Mesothelial cell of epicardium (in vitro differentiated cells): ENCODE data around the gene KPNB1. TPM values are rescaled to one million over a fixed set of nuclear protein-coding genes. Genes with fewer than 3 reads are reported as not detected.

Source experiments
- DNase-seq, 2 experiments: peaks; one replicate each; pipeline ENCODE4 v3.0.0; 2021; ENCODE audit warnings: low spot score in 2 of 2; ENCODE audit not compliant: unreplicated experiment in 2 of 2
- H3K27ac Mint-ChIP-seq: 2 replicates; pipeline ENCODE4 v1.8.0; 2021; ENCODE audit warnings: mixed read lengths
- H3K27me3 Mint-ChIP-seq: 2 replicates; pipeline ENCODE4 v1.8.0; 2021; ENCODE audit warnings: low read depth, mixed read lengths
- H3K36me3 Mint-ChIP-seq: 2 replicates; pipeline ENCODE4 v1.8.0; 2021; ENCODE audit warnings: mixed read lengths
- H3K4me1 Mint-ChIP-seq: 2 replicates; pipeline ENCODE4 v1.8.0; 2021; ENCODE audit warnings: mixed read lengths
- H3K4me3 Mint-ChIP-seq: 2 replicates; pipeline ENCODE4 v1.8.0; 2021; ENCODE audit warnings: mild to moderate bottlenecking, moderate library complexity, mixed read lengths
- H3K9me3 Mint-ChIP-seq: 2 replicates; pipeline ENCODE4 v1.8.0; 2021; ENCODE audit warnings: mixed read lengths
- CTCF ChIP-seq: fragments of 200-600 bp; sonication (generic); IDR thresholded peaks from one replicate; pipeline ENCODE4 v1.5.0; 2021; ENCODE audit warnings: antibody characterized with exemption; ENCODE audit not compliant: unreplicated experiment
- total RNA-seq: library from RNA; stranded (reverse); gene quantifications from 3 replicates; pipeline ENCODE4 v1.2.1, GENCODE V29; 2021

Gene KPNB1
- total RNA-seq, 1 donor from 2014 or later = 302 TPM

- H3K36me3 Mint-ChIP-seq = no peaks in the 10 kb centered on the region
- no peaks in the 10 kb centered on the region for H3K9me3 Mint-ChIP-seq
- no peak overlapping the region for H3K27ac Mint-ChIP-seq
- H3K4me3 Mint-ChIP-seq = no peak overlapping the region
- H3K4me1 Mint-ChIP-seq = peaks cover 4% of the 10 kb centered on the region
- TF ChIP-seq CTCF = no peak
- peaks cover 93% of the 10 kb centered on the region for H3K27me3 Mint-ChIP-seq
- DNase-seq = no peak
Measured at GRCh38 chr17:47717979-47718621, 68.4 kb downstream of the KPNB1 start.

GRCh38 chr17:47718634-47719405 is 69.1 kb downstream of the KPNB1 start:
- Mint-ChIP-seq H3K36me3 (no peaks in the 10 kb centered on the region), H3K9me3 (no peaks in the 10 kb centered on the region), H3K4me1 (peaks cover 4% of the 10 kb centered on the region), H3K4me3 (no peak overlapping the region), H3K27me3 (peaks cover 93% of the 10 kb centered on the region), H3K27ac (no peak overlapping the region)
- TF ChIP-seq CTCF = no peak
- DNase-seq = no peak

GRCh38 chr17:47719411-47720152 is 69.9 kb downstream of the KPNB1 start:
- Mint-ChIP-seq H3K36me3 (no peaks in the 10 kb centered on the region), H3K27ac (no peak overlapping the region), H3K4me3 (no peak overlapping the region), H3K9me3 (no peaks in the 10 kb centered on the region), H3K27me3 (peaks cover 93% of the 10 kb centered on the region), H3K4me1 (peaks cover 4% of the 10 kb centered on the region)
- no peak for TF ChIP-seq CTCF
- DNase-seq = no peak

- DNase-seq = no peak
- Mint-ChIP-seq H3K36me3 (no peaks in the 10 kb centered on the region), H3K9me3 (no peaks in the 10 kb centered on the region), H3K4me1 (peaks cover 4% of the 10 kb centered on the region), H3K4me3 (no peak overlapping the region), H3K27ac (no peak overlapping the region), H3K27me3 (peaks cover 97% of the 10 kb centered on the region)
- TF ChIP-seq CTCF = no peak
Measured at GRCh38 chr17:47720196-47720595, 70.5 kb downstream of the KPNB1 start.

GRCh38 chr17:47720754-47721533 is 71.2 kb downstream of the KPNB1 start:
- TF ChIP-seq CTCF = no peak
- peaks cover 93% of the 10 kb centered on the region for H3K27me3 Mint-ChIP-seq
- peaks cover 4% of the 10 kb centered on the region for H3K4me1 Mint-ChIP-seq
- no peaks in the 10 kb centered on the region for H3K36me3 Mint-ChIP-seq
- no peak for DNase-seq
- H3K4me3 Mint-ChIP-seq = no peak overlapping the region
- H3K9me3 Mint-ChIP-seq = no peaks in the 10 kb centered on the region
- no peak overlapping the region for H3K27ac Mint-ChIP-seq
